GM18867 (cell line): ENCODE data around the gene BCL2L1.
"Not testable (repeated sequence)": the region's sequence is repeated elsewhere in the genome, so short reads cannot be mapped to it uniquely, and the experiment has no call there.

Experiments used
- ATAC-seq: cut with Tn5 transposase; IDR thresholded peaks from one replicate; pipeline ENCODE4 v1.9.1; 2021; ENCODE audit warnings: mild to moderate bottlenecking, moderate library complexity; ENCODE audit not compliant: unreplicated experiment

Gene BCL2L1

GRCh38 chr20:31661625-31662371, 60.9 kb downstream of the BCL2L1 start:
- peak; percentile 70 for ATAC-seq

GRCh38 chr20:31654534-31654933, 68.1 kb downstream of the BCL2L1 start:
- ATAC-seq, result no peak

DNA sequence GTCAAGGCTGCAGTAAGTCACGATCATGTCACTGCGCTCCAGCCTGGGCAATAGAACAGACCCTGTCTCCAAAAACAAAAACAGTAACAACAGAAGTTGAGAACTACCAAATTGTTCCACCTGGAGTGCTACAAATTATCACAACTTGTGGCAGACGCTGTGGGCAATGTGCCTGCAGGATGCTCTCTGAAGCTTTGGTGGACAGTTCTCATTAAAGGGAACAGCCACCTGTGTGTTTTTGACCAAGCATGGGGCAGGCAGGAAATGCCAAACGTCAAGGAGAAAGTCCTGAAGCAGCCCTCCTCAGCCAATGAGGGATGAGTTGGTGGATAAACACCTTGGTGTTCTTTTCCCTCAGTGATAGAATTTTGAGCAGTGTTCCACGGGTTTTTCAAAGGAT, 69.1 kb downstream of the BCL2L1 start:
- ATAC-seq, result no peak

DNA sequence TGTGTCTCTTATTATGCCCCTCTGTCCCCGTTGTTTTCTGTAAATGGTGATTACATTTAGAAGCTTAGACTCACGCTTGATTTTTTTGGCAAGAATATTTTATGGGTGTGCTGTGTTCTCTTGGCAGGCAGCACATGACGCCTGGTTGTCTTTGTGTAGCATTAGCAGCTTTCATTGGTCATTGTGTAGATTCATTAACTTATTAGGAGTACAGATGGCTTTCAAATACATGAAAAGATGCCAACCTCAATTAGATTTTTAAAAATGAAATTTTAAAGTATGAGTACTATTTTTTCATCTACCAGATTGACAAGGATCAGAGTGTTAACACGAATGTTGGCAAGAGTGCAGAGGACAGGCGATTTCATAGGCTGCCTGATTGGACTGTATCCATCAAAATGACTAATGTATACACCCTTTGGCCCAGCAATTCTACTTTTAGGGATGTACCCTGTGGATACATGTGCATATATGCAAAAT, 69.7 kb downstream of the BCL2L1 start:
- ATAC-seq, result no peak

DNA sequence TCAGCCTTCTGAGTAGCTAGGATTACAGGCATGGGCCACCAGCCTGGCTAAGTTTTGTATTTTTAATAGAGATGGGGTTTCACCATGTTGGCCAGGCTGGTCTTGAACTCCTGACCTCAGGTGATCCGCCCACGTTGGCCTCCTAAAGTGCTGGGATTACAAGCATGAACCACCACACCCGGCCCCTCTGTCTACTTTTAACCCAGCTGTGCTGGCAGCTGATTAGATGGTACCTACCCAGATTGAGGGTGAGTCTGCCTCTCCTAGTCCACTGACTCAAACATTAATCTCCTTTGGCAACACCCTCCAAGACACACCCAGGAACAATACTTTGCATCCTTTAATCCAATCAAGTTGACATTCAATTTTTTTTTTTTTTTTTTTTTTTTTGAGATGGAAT, 74.6 kb downstream of the BCL2L1 start:
- ATAC-seq, result not testable (repeated sequence)

GRCh38 chr20:31644701-31645100, 78.0 kb downstream of the BCL2L1 start:
- ATAC-seq, result no peak

GRCh38 chr20:31643522-31643921, 79.1 kb downstream of the BCL2L1 start:
- ATAC-seq, result no peak

- ATAC-seq, result no peak
These were observed 79.8 kb downstream of the BCL2L1 start for GRCh38 chr20:31642837-31643236.

DNA sequence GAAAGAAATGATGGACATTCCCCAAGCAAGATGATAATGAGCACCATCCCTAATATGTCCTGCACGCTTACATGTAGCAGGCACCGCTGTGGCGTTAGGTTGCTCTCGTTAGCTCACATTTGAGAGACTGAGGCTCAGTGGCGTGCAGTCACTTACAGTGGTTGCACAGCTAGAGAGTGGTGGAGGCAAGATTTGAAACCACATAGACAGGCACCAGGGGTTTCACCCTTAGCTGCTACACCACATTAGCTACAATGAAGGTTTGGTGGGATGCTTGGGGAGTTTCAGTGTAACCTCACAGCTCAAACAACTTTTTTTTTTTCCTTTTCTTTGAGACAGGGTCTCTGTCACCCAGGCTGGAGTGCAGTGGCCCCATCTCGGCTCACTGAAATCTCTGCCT, 81.3 kb downstream of the BCL2L1 start:
- no peak for ATAC-seq

GRCh38 chr20:31640259-31640658, 82.4 kb downstream of the BCL2L1 start:
- no peak for ATAC-seq

DNA sequence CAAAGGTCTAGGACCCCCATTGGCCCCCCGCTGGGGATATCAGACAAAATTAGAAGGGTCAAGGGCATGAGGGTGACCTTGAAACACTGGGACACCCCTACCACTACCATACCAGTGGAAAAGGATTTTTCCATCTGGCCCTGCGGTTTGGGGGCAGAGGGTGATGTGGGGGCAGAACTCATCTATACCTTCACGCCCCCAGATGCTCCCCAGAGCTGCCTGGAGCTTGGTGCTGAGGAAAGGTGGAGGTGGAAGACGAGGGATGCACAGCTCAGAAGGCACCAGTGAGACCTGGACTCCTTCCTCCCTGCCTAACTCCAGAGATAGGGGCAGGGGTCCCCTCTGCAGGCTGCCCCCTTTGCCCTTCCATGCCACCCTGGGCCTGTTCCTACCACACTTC, 83.9 kb downstream of the BCL2L1 start:
- ATAC-seq, result no peak

- ATAC-seq, result no peak
These were observed 84.4 kb downstream of the BCL2L1 start for GRCh38 chr20:31638317-31638716.

- no peak for ATAC-seq
These were observed 85.0 kb downstream of the BCL2L1 start, which contains the start of gene COX4I2 for GRCh38 chr20:31637660-31638059. COX4I2 (plus strand) TSS chr20:31637912; CDS start chr20:31639018, 1,106 bp downstream.

DNA sequence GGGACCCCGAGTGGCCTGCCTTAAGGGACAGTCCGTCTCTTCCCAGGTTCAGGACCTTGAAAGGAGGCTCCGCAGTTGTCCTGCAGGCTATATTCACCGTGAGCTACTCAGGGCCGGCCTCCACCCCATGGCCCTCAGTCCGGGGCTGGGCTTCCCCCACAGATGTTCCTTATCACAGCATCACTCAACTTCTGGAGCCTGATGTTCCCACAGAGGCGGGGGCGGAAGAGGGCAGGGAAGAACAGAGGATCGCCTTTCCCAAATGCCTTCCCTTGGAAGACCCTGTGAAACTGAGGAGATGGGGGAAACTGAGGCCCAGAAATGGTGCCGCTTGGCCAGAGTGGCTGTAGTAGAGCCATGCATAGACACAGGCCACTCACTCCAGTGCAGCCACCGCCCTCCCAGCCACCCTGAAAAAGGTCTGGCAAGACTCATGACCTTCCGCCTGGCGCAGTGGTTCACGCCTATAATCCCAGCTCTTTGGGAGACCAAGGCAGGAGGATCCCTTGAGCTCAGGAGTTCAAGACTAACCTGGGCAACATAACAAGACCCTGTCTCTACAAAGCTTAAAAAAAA, 89.2 kb downstream of the BCL2L1 start:
- no peak for ATAC-seq

DNA sequence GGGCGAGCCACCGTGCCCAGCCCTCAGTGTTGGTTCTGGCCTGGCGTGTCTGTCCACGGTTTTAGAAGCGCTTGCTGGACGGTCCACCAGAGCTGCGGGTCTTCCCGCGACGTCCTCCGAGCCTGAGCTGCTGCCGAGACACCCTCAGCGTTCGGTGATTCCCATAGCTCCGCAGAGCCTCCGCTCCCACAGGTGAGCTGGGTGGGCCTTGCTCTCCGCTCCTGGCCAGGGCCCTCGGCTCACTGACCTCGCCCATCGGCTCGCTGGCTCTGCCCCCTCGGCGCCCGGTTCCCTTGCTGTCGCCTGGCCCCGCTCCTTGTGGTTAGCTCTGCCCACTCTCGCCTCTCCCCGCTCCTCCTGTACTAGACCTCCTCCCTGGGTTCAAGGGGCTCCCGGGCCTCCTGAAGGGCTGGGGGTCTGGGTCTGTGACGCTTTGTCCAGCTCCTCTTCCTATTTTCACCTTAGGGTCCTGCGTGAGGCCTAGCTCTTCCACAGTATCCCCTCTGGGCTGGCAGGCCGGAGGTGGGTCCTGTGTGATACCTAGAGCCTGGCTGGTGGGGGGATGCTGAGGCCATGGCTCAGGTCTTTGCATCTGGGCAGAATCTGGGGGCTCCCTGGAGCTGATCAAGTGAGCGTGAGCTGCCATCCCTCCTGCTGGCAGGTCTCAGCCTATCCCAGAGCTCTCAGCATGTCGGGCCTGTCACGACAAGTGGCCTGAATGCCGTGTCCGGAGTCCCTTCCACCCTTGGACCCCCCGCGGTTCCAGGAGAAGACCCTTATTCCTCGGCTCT, 89.9 kb downstream of the BCL2L1 start:
- no peak for ATAC-seq

- no peak for ATAC-seq
These were observed 92.4 kb downstream of the BCL2L1 start for GRCh38 chr20:31630187-31630790.

- not testable (repeated sequence) for ATAC-seq
These were observed 94.6 kb downstream of the BCL2L1 start for GRCh38 chr20:31628057-31628456.

- ATAC-seq, result not testable (repeated sequence)
These were observed 96.1 kb downstream of the BCL2L1 start for GRCh38 chr20:31626534-31626933.

DNA sequence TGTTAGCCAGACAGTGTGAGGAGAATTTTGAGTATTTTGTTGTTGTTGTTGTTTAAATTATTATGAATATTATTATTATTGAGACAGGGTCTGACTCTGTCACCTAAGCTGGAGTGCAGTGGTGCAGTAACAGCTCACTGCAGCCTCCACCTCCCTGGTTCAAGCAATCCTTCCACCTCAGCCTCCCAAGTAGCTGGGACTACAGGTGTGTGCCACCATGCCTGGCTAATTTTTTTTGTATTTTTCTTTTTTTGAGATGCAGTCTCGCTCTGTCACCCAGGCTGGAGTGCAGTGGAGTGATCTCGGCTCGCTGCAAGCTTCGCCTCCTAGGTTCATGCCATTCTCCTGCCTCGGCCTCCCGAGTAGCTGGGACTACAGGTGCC, 99.6 kb downstream of the BCL2L1 start:
- ATAC-seq, result not testable (repeated sequence)

GRCh38 chr20:31620246-31620645, 102.4 kb downstream of the BCL2L1 start:
- no peak for ATAC-seq

- no peak for ATAC-seq
These were observed 105.1 kb downstream of the BCL2L1 start for GRCh38 chr20:31617432-31618104.
